Measurements from ENCODE around the gene TEC. TPM values are rescaled to one million over a fixed set of nuclear protein-coding genes. Genes with fewer than 3 reads are reported as not detected.

Gene TEC
- total RNA-seq, 5 donors from 2014 or later (not counting 1 experiment from before 2014, with no cell fraction given) = 1.7 to 5.4 (median 2.5) TPM

GRCh38 chr4:48162162-48162561 lies 107.5 kb downstream of the TEC start:
- H3K9me3 Mint-ChIP-seq = peaks cover 0 to 2% (median 0%) of the 10 kb centered on the region in 3 donors
- ChIA-PET POLR2A (no interaction called here), CTCF (no interaction called here)
- peaks cover 0 to 2% (median 0%) of the 10 kb centered on the region in 3 donors for H3K4me1 Mint-ChIP-seq
- peaks cover 2 to 4% of the 10 kb centered on the region in 2 donors for H3K36me3 ChIP-seq (ENCODE audit: control insufficient read depth in 2 of 2, extremely low read depth in 1 of 2, insufficient read depth in 1 of 2, low read length in 1 of 2)
- no peak overlapping the region for H3K4me3 Mint-ChIP-seq
- H3K27me3 Mint-ChIP-seq = no peaks in the 10 kb centered on the region
- DNase-seq = no peak
- no peak overlapping the region for H3K27ac ChIP-seq (ENCODE audit: low read length)
- H3K4me3 ChIP-seq (ENCODE audit: control insufficient read depth in 1 of 2, extremely low read depth in 1 of 2, low read length in 1 of 2) = no peak overlapping the region
- no peak overlapping the region for H3K27ac Mint-ChIP-seq
- H3K27me3 ChIP-seq (replicated peaks in 1 of 2; ENCODE audit: control insufficient read depth in 2 of 2, extremely low read depth in 1 of 2, insufficient read depth in 2 of 2, low read length in 1 of 2) = no peaks in the 10 kb centered on the region
- peaks cover 25% of the 10 kb centered on the region for H3K36me3 Mint-ChIP-seq
- H3K9me3 ChIP-seq = no peaks in the 10 kb centered on the region
- no CpG with 5 or more reads among the region's 4 CpGs for WGBS (ENCODE audit: insufficient coverage)
- no peaks in the 10 kb centered on the region for H3K4me1 ChIP-seq (ENCODE audit: control insufficient read depth in 1 of 2, extremely low read depth in 1 of 2, insufficient read depth in 2 of 2, low read length in 2 of 2)
- no peak for ATAC-seq (replicated peaks in 1 of 4)

- no peak for ATAC-seq (replicated peaks in 1 of 4)
- 84% methylated on average over 3 of the region's 3 CpGs for WGBS (ENCODE audit: insufficient coverage)
- Mint-ChIP-seq H3K9me3 (peaks cover 10 to 28% (median 11%) of the 10 kb centered on the region in 3 donors), H3K36me3 (peaks cover 53% of the 10 kb centered on the region), H3K27ac (no peak overlapping the region), H3K4me3 (no peak overlapping the region), H3K4me1 (no peaks in the 10 kb centered on the region), H3K27me3 (no peaks in the 10 kb centered on the region)
- Histone ChIP-seq H3K4me3 (ENCODE audit: control insufficient read depth in 1 of 2, extremely low read depth in 1 of 2, low read length in 1 of 2) (no peak overlapping the region), H3K27me3 (replicated peaks in 1 of 2; ENCODE audit: control insufficient read depth in 2 of 2, extremely low read depth in 1 of 2, insufficient read depth in 2 of 2, low read length in 1 of 2) (no peaks in the 10 kb centered on the region), H3K36me3 (ENCODE audit: control insufficient read depth in 2 of 2, extremely low read depth in 1 of 2, insufficient read depth in 1 of 2, low read length in 1 of 2) (no peaks in the 10 kb centered on the region), H3K9me3 (peaks cover 8% of the 10 kb centered on the region), H3K4me1 (ENCODE audit: control insufficient read depth in 1 of 2, extremely low read depth in 1 of 2, insufficient read depth in 2 of 2, low read length in 2 of 2) (no peaks in the 10 kb centered on the region), H3K27ac (ENCODE audit: low read length) (no peak overlapping the region)
- ChIA-PET POLR2A (no interaction called here), CTCF (interaction anchor here in 1 of 2 donors (0.5 kb wide), 1 partner anchor 215 kb away, joined by 3 read pairs; no protein-coding TSS in a partner anchor)
- DNase-seq = no peak
These were observed 112.4 kb downstream of the TEC start for GRCh38 chr4:48157271-48157670.

GRCh38 chr4:48156423-48156822 lies 113.2 kb downstream of the TEC start:
- Mint-ChIP-seq H3K4me3 (no peak overlapping the region), H3K27ac (no peak overlapping the region), H3K9me3 (peaks cover 10 to 28% (median 11%) of the 10 kb centered on the region in 3 donors), H3K4me1 (no peaks in the 10 kb centered on the region), H3K36me3 (peaks cover 53% of the 10 kb centered on the region), H3K27me3 (no peaks in the 10 kb centered on the region)
- Histone ChIP-seq H3K9me3 (peaks cover 8% of the 10 kb centered on the region), H3K27ac (ENCODE audit: low read length) (no peak overlapping the region), H3K27me3 (replicated peaks in 1 of 2; ENCODE audit: control insufficient read depth in 2 of 2, extremely low read depth in 1 of 2, insufficient read depth in 2 of 2, low read length in 1 of 2) (no peaks in the 10 kb centered on the region), H3K4me1 (ENCODE audit: control insufficient read depth in 1 of 2, extremely low read depth in 1 of 2, insufficient read depth in 2 of 2, low read length in 2 of 2) (no peaks in the 10 kb centered on the region), H3K4me3 (ENCODE audit: control insufficient read depth in 1 of 2, extremely low read depth in 1 of 2, low read length in 1 of 2) (no peak overlapping the region), H3K36me3 (ENCODE audit: control insufficient read depth in 2 of 2, extremely low read depth in 1 of 2, insufficient read depth in 1 of 2, low read length in 1 of 2) (no peaks in the 10 kb centered on the region)
- ChIA-PET POLR2A (no interaction called here), CTCF (interaction anchor here in 1 of 2 donors (0.6 kb wide), 1 partner anchor 778 kb away, joined by 7 read pairs; no protein-coding TSS in a partner anchor)
- DNase-seq (no peak), ATAC-seq (replicated peaks in 1 of 4) (no peak)
- no CpG with 5 or more reads among the region's 1 CpG for WGBS (ENCODE audit: insufficient coverage)

- Mint-ChIP-seq H3K4me1 (no peaks in the 10 kb centered on the region), H3K36me3 (peaks cover 45% of the 10 kb centered on the region), H3K27ac (no peak overlapping the region), H3K27me3 (no peaks in the 10 kb centered on the region), H3K4me3 (no peak overlapping the region), H3K9me3 (peaks cover 10 to 28% (median 11%) of the 10 kb centered on the region in 3 donors)
- Histone ChIP-seq H3K9me3 (peaks cover 8% of the 10 kb centered on the region), H3K4me1 (ENCODE audit: control insufficient read depth in 1 of 2, extremely low read depth in 1 of 2, insufficient read depth in 2 of 2, low read length in 2 of 2) (no peaks in the 10 kb centered on the region), H3K4me3 (ENCODE audit: control insufficient read depth in 1 of 2, extremely low read depth in 1 of 2, low read length in 1 of 2) (no peak overlapping the region), H3K27ac (ENCODE audit: low read length) (no peak overlapping the region), H3K27me3 (replicated peaks in 1 of 2; ENCODE audit: control insufficient read depth in 2 of 2, extremely low read depth in 1 of 2, insufficient read depth in 2 of 2, low read length in 1 of 2) (no peaks in the 10 kb centered on the region), H3K36me3 (ENCODE audit: control insufficient read depth in 2 of 2, extremely low read depth in 1 of 2, insufficient read depth in 1 of 2, low read length in 1 of 2) (no peaks in the 10 kb centered on the region)
- ChIA-PET CTCF (no interaction called here), POLR2A (no interaction called here)
- ATAC-seq (replicated peaks in 1 of 4) (no peak), DNase-seq (no peak)
- no CpG with 5 or more reads among the region's 1 CpG for WGBS (ENCODE audit: insufficient coverage)
These were observed 115.7 kb downstream of the TEC start for GRCh38 chr4:48153791-48154550.

GRCh38 chr4:48152259-48152658 lies 117.4 kb downstream of the TEC start:
- Histone ChIP-seq H3K27ac (ENCODE audit: low read length) (no peak overlapping the region), H3K36me3 (ENCODE audit: control insufficient read depth in 2 of 2, extremely low read depth in 1 of 2, insufficient read depth in 1 of 2, low read length in 1 of 2) (no peaks in the 10 kb centered on the region), H3K4me3 (ENCODE audit: control insufficient read depth in 1 of 2, extremely low read depth in 1 of 2, low read length in 1 of 2) (no peak overlapping the region), H3K4me1 (ENCODE audit: control insufficient read depth in 1 of 2, extremely low read depth in 1 of 2, insufficient read depth in 2 of 2, low read length in 2 of 2) (no peaks in the 10 kb centered on the region), H3K9me3 (peaks cover 8% of the 10 kb centered on the region), H3K27me3 (replicated peaks in 1 of 2; ENCODE audit: control insufficient read depth in 2 of 2, extremely low read depth in 1 of 2, insufficient read depth in 2 of 2, low read length in 1 of 2) (no peaks in the 10 kb centered on the region)
- no peak overlapping the region for H3K4me3 Mint-ChIP-seq
- no peak overlapping the region for H3K27ac Mint-ChIP-seq
- H3K27me3 Mint-ChIP-seq = no peaks in the 10 kb centered on the region
- POLR2A ChIA-PET = no interaction called here
- peaks cover 45% of the 10 kb centered on the region for H3K36me3 Mint-ChIP-seq
- CTCF ChIA-PET = no interaction called here
- no peaks in the 10 kb centered on the region for H3K4me1 Mint-ChIP-seq
- DNase-seq (no peak), ATAC-seq (replicated peaks in 1 of 4) (no peak)
- WGBS (ENCODE audit: insufficient coverage) = no CpG with 5 or more reads among the region's 5 CpGs
- peaks cover 10 to 27% (median 11%) of the 10 kb centered on the region in 3 donors for H3K9me3 Mint-ChIP-seq

- H3K4me3 Mint-ChIP-seq = no peak overlapping the region
- Histone ChIP-seq H3K4me3 (ENCODE audit: control insufficient read depth in 1 of 2, extremely low read depth in 1 of 2, low read length in 1 of 2) (no peak overlapping the region), H3K27ac (ENCODE audit: low read length) (no peak overlapping the region), H3K9me3 (peaks cover 4% of the 10 kb centered on the region), H3K4me1 (ENCODE audit: control insufficient read depth in 1 of 2, extremely low read depth in 1 of 2, insufficient read depth in 2 of 2, low read length in 2 of 2) (no peaks in the 10 kb centered on the region), H3K27me3 (replicated peaks in 1 of 2; ENCODE audit: control insufficient read depth in 2 of 2, extremely low read depth in 1 of 2, insufficient read depth in 2 of 2, low read length in 1 of 2) (no peaks in the 10 kb centered on the region), H3K36me3 (ENCODE audit: control insufficient read depth in 2 of 2, extremely low read depth in 1 of 2, insufficient read depth in 1 of 2, low read length in 1 of 2) (no peaks in the 10 kb centered on the region)
- H3K9me3 Mint-ChIP-seq = peaks cover 5 to 14% (median 7%) of the 10 kb centered on the region in 3 donors
- no peak overlapping the region for H3K27ac Mint-ChIP-seq
- DNase-seq (no peak), ATAC-seq (replicated peaks in 1 of 4) (no peak)
- CTCF ChIA-PET = no interaction called here
- H3K4me1 Mint-ChIP-seq = no peaks in the 10 kb centered on the region
- H3K36me3 Mint-ChIP-seq = peaks cover 22% of the 10 kb centered on the region
- POLR2A ChIA-PET = interaction anchor here in 1 of 2 donors (0.5 kb wide), 1 partner anchor 104 kb away, joined by 5 read pairs; no protein-coding TSS in a partner anchor
- WGBS (ENCODE audit: insufficient coverage) = 90% methylated on average over 3 of the region's 3 CpGs
- H3K27me3 Mint-ChIP-seq = no peaks in the 10 kb centered on the region
These were observed 119.7 kb downstream of the TEC start for GRCh38 chr4:48149827-48150370.

Data from T-cell (primary cell).